NCI-H2171 treated with DMSO at 0.1 percent for 48 hours (cell line): ENCODE measurements around the gene POTEF.
"Not testable (repeated sequence)": the region's sequence is repeated elsewhere in the genome, so short reads cannot be mapped to it uniquely, and the experiment has no call there.

Experiments
- DNase-seq: peaks from one replicate; lab custom pipeline; 2025; lab: John Stamatoyannopoulos, UW

POTEF gene

GRCh38 chr2:130128464-130128863 is 558 bp downstream of the POTEF start:
- not testable (repeated sequence) for DNase-seq

DNA sequence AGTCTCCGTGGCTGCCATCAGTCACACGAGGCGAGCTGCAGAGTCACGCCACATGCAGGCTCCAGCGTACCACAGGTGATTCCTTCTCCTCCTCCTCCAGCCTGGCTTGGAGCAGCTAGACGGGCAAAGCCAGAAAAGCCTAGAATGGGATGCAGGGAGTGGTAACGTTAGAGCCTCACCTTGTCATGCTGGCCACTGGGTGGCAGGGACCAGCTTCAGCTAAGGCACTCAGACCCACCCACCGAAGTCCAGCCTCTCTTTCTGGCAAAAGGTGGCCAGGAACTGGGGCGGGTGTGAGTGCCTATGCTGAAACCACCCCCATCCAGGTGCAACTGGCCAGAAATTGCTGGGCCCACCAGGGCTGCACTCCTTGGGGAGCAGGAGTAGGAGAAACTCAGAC is 1.3 kb downstream of the POTEF start:
- not testable (repeated sequence) for DNase-seq

- not testable (repeated sequence) for DNase-seq
These were observed 8.1 kb downstream of the POTEF start for GRCh38 chr2:130120924-130121323.

DNA sequence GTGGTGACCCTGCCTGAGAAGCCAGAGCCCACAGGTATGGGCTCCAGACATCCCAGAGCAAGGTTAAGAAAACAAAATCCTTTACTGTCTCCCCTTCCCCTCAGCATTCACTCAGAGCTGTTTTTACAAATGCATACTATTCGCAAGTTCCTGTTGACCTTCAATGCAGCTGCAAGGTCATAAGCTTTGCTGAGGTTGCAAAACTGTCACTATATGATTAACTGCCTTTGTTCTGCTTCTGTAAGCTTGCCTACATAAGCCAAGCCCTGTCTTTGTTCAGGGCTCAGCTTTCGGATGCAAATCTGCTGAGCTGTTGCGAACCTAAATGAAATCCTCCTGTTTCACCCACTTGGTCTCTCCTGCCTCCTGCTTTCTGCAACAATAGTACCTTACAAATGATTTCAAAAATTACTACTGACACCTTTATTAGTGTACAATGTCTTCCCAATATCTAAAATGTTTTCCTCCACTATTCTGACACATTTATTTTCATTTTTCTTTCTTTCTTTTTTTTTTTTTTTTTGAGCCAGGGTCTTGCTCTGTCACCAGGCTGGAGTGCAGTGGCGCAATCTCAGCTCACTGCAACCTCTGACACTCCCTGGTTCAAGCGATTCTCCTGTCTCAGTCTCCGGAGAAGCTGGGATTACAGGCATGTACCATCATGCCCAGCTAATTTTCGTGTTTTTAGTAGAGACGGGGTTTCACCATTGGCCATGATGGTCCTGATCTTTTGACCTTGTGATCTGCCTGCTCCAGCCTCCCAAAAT is 26.2 kb downstream of the POTEF start:
- DNase-seq, result not testable (repeated sequence)

GRCh38 chr2:130062645-130063044 is 66.4 kb downstream of the POTEF start:
- not testable (repeated sequence) for DNase-seq

- DNase-seq, result not testable (repeated sequence)
These were observed 69.0 kb downstream of the POTEF start for GRCh38 chr2:130059982-130060381.

DNA sequence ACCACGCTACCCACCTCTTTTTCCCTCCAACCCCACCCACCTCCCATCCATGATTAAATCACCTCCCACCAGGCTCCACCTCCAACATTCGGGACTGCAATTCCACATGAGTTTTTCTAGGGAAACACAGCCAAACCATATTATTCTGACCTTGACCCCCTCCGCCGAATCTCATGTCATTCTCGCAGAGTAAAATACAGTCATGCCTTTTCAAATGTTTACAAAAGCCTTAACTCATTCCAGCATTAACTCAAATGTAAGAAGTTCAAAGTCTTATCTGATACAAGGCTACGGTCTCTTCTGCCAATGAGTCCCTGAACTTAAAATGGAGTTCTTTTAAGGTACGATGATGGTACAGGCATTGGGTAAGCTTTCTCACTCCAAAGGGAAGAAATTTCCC is 72.7 kb downstream of the POTEF start:
- not testable (repeated sequence) for DNase-seq

DNA sequence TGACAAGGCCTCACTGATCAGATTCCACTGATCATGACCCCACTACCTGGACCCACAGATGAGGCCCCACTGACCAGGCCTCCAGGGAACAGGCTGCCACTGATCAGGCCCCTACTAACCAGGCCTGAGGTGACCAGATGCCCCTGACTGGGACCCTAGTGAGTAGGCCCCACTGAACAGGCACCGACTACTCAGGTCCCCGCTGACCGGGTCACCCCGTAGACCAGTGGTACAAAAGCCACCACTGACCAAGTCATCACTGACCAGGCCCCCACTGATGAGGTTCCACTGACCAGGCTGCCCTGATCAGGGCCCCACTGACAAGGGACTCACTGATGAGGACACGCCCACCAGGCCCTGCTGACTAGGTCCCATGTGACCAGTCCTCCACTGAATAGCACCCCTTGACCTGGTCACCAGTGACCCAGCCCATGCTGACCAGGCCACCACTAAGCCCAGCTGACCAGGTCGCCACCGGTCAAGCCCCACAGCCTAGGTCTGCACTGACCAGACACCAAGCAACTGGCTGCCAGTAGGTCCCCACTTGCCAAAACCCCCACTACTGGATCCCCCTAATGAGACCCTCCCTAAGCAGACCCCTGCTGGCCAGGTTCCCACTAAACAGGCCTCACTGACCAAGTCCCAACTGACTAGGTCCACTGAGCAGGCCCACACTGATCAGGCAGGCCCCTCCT is 75.7 kb downstream of the POTEF start:
- DNase-seq, result not testable (repeated sequence)

- DNase-seq, result not testable (repeated sequence)
These were observed 76.6 kb downstream of the POTEF start for GRCh38 chr2:130052376-130052775.

DNA sequence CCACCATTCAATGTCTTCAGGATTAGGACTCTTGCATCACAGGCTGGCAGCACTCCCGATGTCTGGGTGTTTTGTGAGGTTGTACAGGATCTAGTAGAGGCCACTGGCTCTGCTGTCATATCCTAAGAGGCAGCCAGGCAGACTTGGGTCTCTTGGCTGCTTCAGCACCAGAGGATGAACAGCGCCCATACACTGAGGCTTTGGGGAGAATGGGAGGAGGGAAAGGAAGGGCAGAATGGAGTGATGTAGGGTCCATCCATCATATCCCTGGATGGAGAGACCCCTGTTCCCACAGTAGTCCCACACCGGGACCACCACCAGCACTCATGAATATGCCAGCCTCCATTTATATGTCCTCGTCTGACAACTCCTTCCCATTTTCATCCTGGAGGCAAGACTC is 80.6 kb downstream of the POTEF start:
- not testable (repeated sequence) for DNase-seq

- DNase-seq, result not testable (repeated sequence)
These were observed 90.8 kb downstream of the POTEF start for GRCh38 chr2:130038265-130038603.

DNA sequence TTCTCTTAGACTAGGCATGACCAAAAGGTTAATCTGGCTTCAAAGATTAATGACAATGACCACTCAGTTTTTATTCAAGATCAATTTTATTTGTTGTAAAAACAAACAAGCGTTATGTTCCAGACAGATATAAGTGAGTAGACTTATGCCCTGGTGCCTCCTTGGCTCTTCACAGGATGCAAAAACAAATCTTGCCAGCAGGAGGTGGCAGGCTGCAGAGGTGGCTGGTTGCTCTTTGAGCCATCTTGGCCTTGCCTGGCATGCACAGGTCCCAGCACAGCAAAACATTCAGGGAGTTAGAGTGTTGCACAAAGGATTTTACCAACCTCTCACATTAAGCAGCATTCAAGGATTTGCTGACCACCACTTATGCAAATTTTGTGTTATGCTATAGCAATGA is 103.1 kb downstream of the POTEF start:
- DNase-seq, result not testable (repeated sequence)
